ENCODE results near the gene SIDT2. TPM values are rescaled to one million over a fixed set of nuclear protein-coding genes. Genes with fewer than 3 reads are reported as not detected.

The SIDT2 gene
- total and polyA plus RNA-seq, 2 donors (not counting 3 experiments of a cell fraction or from before 2014, with no cell fraction given), result 28.7 to 34.5 TPM

DNA sequence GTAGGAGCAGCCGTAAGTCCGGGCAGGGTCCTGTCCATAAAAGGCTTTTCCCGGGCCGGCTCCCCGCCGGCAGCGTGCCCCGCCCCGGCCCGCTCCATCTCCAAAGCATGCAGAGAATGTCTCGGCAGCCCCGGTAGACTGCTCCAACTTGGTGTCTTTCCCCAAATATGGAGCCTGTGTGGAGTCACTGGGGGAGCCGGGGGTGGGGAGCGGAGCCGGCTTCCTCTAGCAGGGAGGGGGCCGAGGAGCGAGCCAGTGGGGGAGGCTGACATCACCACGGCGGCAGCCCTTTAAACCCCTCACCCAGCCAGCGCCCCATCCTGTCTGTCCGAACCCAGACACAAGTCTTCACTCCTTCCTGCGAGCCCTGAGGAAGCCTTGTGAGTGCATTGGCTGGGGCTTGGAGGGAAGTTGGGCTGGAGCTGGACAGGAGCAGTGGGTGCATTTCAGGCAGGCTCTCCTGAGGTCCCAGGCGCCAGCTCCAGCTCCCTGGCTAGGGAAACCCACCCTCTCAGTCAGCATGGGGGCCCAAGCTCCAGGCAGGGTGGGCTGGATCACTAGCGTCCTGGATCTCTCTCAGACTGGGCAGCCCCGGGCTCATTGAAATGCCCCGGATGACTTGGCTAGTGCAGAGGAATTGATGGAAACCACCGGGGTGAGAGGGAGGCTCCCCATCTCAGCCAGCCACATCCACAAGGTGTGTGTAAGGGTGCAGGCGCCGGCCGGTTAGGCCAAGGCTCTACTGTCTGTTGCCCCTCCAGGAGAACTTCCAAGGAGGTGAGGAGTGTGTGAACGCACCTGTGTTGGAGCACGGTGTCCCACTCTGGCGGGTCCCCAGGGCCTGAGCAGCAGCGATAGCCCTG, 20.7 kb downstream of the SIDT2 start, which contains the start of gene TAGLN:
Gene TAGLN, plus strand, starts transcription at position 318 of the 863 bp plus-strand sequence. CDS start 3,644 bp downstream, outside the sequence.
- Histone ChIP-seq H4K20me1 (replicated peaks; ENCODE audit: control insufficient read depth, extremely low read depth, insufficient read depth, low read length) (no peaks in the 10 kb centered on the region), H3K4me2 (ENCODE audit: insufficient read depth, low read length) (peak within 1 kb of the TSS; percentile 38), H3K27ac (ENCODE audit: insufficient read depth, low read depth, low read length) (no peak within 1 kb of the TSS), H3K9me1 (replicated peaks; ENCODE audit: control insufficient read depth, extremely low read depth, insufficient read depth, low read length) (no peaks in the 10 kb centered on the region), H3K27me3 (ENCODE audit: control insufficient read depth in 2 of 2, insufficient read depth in 2 of 2, low read length in 2 of 2) (no peaks in the 10 kb centered on the region), H3K4me3 (replicated peaks in 1 of 3; ENCODE audit: insufficient read depth in 1 of 3, low read depth in 1 of 3, low read length in 3 of 3) (peak within 1 kb of the TSS in 2 of 3 experiments; percentile 12 to 17), H3K9me3 (replicated peaks; ENCODE audit: control insufficient read depth, insufficient read depth, low read length) (no peaks in the 10 kb centered on the region), H2AFZ (ENCODE audit: low read depth, low read length) (peak within 1 kb of the TSS; percentile 75), H3K36me3 (ENCODE audit: control insufficient read depth in 2 of 2, extremely low read depth in 1 of 2, insufficient read depth in 2 of 2, low read length in 2 of 2) (peaks cover 0 to 3% of the 10 kb centered on the region in 2 experiments), H3K9ac (replicated peaks; ENCODE audit: extremely low read depth, insufficient read depth, low read length) (no peak within 1 kb of the TSS), H3K4me1 (ENCODE audit: control insufficient read depth, extremely low read depth, insufficient read depth, low read length) (peaks cover 9% of the 10 kb centered on the region), H3K79me2 (ENCODE audit: control insufficient read depth, insufficient read depth, low read length) (no peaks in the 10 kb centered on the region)
- TF ChIP-seq POLR2A (IDR thresholded peaks at IDR 0.05; ENCODE audit: low read depth, low read length) (peak; percentile 15), POLR2AphosphoS5 (IDR thresholded peaks at IDR 0.05; ENCODE audit: insufficient read depth, low read depth, low read length) (peak; percentile 62), EZH2 (IDR thresholded peaks at IDR 0.05; ENCODE audit: borderline replicate concordance, low read depth, low read length, severe bottlenecking) (no peak), GATA2 (IDR thresholded peaks at IDR 0.05; ENCODE audit: insufficient read depth, insufficient read length, low read depth, low read length) (no peak), MYC (IDR thresholded peaks at IDR 0.05; ENCODE audit: low read depth, low read length) (no peak)
- ChIA-PET POLR2A (interaction anchor here (0.6 kb wide), 1 partner anchor 13 kb away, joined by 3 read pairs; no protein-coding TSS in a partner anchor), CTCF (interaction anchor here (1.1 to 1.3 kb wide), 3 partner anchors 16 to 27 kb away, joined by 3 to 4 read pairs (median 3); no protein-coding TSS in a partner anchor)
- TSS peak; percentile 83 for BruUV-seq (replicated peaks)
- DNase-seq (ENCODE audit: low read depth, low spot score), result peak; percentile 37
- peak; percentile 81 for FAIRE-seq
- intact Hi-C loops (cut with micrococcal nuclease), result loop anchor here (2.0 kb wide), 1 partner anchor 20 kb away; the partner anchor contains the start of gene SIDT2
- dilution Hi-C loops (cut with MboI; ENCODE audit: extremely low pct_ligation_motif_present, low sequenced_read_pairs), result no loop called here

Data from endothelial cell of umbilical vein (primary cell).